Colon (tissue), 2 donors: Measurements from ENCODE around the gene CCM2.

Experiments
- FAIRE-seq: peaks from 2 replicates; lab custom pipeline; 2012; peaks lifted over from hg19 to GRCh38; lab: Jason Lieb, UNC
- donor health status: control.
- donor health status: control.

Gene CCM2

DNA sequence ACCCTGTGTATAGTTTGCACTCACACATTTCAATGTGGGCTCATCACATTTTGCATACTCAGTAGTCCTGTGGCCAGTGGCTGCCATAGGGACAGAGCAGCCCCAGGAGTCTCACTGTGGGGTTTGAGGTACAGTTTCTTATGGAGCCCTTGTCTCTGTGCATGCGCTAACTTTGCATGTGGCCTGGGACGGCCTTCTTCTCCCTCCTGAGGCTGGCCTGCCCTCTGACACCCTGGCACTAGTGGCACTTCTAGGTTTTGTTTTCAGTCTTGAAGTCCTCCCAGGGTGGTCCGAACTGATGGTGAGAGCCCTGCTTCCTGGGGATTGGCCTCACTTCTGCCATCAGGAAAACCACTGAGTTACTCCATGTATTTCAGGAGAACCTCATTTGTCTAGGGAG is 67.6 kb downstream of the CCM2 start:
- FAIRE-seq = no peak

DNA sequence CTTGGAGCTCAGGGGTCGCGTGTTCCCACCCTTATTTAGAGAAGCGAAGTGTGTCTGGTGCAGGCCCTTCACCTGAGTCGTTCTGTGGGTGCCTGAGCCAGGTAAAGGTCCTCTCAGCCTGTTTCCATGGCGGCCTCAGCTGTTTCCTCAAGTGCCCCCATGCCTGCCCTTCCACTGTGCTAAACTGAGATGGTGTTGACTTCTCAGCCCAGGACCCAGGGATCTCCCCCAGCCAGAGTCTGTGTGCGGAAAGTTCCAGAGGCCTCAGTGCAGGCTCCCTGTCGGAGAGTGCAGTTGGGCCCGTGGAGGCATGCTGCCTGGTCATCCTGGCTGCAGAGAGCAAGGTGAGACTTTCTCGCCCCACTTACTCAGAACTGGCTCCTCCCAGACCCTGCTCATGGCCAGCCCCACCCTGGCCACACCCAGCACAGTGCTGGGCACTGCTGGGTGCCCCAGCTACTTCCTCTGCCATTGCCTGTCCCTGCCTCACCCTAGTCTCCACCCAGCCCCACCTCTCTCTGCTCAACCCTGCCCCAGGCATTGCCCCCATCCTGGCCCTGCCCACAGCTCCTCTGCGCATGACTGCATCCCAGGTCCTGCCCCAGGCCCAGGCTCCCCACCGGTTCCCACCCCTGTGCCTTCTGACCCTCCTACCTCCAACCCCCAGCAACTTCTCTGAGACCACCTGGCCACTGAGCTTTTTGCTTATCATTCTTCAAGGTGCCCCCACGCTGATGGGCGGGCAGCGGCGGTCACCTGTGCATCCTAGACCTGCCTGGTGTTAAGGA is 68.4 kb downstream of the CCM2 start:
- FAIRE-seq = no peak

- no peak for FAIRE-seq
Observed at GRCh38 chr7:45069444-45070253, 69.6 kb downstream of the CCM2 start.

- no peak for FAIRE-seq
Observed at GRCh38 chr7:45070254-45070642, 70.2 kb downstream of the CCM2 start.

DNA sequence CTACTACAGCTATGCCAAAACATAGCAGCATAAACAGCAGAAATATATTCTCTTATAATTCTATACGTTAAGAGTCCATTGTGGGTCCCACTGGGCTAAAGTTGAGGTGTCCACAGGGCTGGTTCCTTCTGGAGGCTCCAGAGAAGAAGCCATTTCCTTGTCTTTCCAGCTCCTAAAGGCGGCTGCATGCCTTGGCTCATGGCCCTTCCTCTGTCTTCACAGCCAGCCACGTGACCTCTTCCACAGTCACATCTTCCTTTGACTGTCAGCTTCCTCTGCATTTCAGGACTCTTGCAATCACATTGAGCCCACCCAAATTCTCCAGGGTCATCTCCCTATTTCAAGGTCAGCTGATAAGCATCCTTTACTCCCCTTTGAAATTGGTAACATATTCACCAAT is 71.5 kb downstream of the CCM2 start:
- FAIRE-seq = no peak

DNA sequence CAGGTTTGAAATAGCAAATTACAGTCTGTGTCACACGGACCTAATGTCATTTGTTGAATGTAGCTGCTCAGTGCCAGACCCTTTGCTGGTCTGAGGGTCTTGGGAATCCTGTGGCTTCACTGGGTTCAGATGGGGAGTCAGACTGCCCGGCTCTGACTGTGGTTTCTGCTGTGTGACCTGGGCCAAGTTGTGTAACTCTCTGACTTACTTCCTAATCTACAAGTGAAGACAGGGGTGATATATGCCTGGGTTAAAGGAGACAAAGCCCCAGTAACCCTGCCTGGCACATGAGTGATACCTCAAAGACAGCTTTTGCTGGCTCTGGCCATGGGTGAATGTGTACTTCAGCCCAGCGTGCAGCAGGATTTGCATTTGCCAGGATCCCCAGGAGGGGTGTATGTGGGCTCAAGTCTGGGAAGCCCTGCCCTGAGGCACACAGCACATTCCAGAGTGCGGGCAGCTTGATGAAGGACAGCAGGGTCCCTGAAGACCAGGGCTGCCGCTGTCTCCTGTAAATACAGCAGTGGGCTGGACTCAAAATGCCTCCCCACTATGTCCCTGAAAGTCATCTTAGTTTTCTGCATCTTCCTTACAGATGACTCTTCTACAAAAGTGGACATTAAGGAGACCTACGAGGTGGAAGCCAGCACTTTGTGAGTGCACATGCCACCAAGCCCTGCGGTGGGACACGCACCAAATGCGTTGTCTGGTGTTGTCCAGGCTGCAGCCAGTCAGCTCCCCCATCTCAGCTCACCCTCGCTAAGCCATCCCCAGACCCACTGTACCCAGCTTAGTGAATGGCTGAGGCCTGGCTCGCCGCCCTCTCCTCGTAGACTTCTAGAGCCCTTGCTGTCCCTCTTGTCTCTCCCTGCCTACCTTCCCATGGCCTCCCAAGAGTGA is 72.4 kb downstream of the CCM2 start:
- FAIRE-seq = no peak

DNA sequence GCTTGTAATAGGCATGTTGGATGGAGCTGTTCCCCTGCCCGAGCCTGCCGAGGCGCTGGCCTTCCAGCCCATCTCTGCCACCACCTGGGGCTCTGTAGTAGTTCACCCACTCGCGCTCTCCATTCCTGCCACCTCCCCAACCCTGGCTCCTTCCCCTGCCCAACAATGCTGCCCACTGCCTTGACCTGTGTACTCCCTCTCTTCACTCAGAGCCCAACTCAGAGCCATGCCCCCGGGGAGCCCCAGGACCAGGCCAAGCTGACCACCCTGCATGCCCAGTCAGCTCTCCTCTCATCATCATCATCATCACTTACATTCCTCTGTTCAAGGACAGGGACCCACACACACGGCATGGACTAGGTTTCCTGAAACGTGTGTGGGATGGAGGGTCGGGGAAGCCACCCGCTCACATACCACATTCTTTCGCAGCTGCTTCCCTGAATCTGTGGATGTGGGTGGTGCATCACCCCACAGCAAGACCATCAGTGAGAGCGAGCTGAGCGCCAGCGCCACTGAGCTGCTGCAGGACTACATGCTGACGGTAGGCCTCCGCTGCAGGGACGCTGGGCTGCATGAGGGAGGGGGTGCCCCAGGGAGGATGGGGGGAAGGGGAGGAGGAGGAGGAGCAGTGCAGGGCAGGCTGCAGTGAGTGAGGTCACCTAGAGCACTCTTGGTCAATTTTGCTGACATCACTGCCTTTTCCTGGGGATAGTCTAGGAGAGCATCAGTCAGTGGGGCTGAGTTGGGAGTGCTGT is 73.2 kb downstream of the CCM2 start:
- FAIRE-seq = no peak

DNA sequence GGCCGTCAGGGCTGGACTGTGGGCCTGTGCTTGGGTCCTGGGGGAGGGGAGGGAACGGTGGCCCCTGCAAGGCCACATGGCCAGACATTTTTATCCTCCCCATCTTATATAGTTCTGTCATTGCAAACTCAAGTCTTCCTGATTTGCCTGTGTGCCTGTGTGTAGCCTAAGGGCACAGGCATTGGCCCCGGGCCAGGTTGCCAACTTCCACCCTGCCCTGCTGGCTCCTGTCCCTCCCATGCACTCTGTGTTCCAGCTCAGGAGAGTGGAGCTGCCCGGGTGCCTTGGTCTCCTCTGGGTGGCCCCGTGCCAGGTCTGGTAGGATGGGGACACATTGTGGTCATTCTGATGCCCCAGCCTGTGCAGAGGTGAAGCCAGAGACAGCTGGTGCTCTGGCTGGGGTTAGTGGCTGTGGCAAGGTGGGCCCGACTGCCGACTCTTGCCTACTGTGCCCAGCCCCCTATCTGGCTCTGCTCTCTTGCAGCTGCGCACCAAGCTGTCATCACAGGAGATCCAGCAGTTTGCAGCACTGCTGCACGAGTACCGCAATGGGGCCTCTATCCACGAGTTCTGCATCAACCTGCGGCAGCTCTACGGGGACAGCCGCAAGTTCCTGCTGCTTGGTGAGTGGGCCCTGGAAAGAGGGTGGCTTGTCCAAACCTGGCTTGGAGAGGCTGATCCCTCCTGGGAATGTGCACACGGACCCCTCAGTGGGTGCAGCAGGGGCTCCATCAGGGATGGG is 74.0 kb downstream of the CCM2 start:
- FAIRE-seq = no peak

- no peak for FAIRE-seq
Observed at GRCh38 chr7:45074528-45075354, 74.7 kb downstream of the CCM2 start.

DNA sequence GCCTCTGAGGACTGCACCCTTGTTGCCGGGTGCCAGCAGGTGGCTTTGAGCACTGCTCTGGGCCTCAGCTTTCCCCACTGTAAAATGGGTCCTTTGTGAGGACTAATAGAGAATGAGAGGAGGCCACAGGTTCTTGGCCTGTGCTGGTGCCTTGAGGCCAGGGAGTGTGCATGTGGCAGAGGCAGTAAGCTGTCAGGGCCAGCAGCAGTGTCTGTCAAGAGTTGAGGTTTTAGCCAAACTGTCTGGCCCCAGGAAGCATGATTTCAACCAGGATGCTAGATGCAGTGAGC is 75.3 kb downstream of the CCM2 start:
- FAIRE-seq = no peak

DNA sequence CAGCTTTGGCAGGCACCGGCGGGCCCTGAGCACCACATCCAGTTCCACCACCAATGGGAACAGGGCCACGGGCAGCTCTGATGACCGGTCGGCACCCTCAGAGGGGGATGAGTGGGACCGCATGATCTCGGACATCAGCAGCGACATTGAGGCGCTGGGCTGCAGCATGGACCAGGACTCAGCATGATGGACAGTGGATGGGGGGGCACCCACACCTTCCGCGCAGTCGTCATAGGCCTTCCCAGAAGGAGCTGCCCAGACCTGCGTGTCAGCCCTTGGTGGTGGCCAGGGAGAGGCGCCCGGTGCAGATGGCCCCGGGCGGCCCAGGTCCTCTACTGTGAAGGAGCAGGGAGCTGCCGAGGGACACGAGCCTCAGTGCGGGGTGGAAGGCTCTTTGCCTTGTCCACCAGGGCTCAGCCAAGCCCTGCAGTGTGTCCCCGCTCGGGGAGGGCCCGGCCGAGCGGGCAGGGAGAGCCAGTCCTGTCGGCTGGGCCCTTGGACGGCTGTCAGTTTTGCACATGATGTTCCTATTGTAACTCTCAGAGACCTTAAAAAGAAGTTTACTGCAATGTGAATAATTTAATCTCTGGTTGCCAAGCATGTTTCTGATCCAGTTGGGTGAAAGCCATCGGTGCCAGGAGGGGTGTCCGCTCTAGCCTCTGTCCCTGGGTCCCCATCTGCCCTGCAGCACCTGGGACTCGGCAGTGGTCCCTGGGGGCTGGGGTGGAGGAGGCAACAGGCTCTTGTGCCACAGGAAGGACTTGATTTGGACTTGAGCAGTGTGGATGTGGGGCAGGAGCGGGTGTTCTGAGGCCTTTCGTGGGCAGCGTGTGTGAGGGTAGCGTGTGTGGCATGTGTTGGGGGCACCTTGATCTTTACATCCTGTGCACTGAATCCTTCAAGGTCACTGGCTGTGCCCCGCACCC is 76.1 kb downstream of the CCM2 start:
- no peak for FAIRE-seq

DNA sequence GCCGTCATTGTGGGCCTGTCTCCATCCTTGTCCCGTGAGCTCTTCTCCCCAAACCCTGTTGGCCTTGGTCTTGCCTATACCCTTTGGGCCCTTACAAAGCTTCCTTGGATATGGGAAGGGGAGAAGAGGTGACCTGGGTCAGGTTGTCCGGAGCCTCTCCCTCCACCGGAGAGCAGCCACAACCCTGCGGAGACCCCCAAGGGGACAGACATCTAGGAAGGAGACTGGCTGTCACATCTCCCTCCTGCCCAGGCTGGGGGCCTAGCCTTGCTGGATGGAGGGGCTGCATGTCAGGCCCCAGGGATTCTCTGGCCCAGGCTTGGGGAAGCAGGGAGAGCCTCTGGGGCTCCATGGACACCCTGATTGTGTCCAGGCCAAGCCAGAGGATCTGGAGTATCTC is 76.9 kb downstream of the CCM2 start:
- no peak for FAIRE-seq

- no peak for FAIRE-seq
Observed at GRCh38 chr7:45077579-45077978, 77.6 kb downstream of the CCM2 start.

GRCh38 chr7:45078125-45078681 is 78.2 kb downstream of the CCM2 start:
- FAIRE-seq = no peak

DNA sequence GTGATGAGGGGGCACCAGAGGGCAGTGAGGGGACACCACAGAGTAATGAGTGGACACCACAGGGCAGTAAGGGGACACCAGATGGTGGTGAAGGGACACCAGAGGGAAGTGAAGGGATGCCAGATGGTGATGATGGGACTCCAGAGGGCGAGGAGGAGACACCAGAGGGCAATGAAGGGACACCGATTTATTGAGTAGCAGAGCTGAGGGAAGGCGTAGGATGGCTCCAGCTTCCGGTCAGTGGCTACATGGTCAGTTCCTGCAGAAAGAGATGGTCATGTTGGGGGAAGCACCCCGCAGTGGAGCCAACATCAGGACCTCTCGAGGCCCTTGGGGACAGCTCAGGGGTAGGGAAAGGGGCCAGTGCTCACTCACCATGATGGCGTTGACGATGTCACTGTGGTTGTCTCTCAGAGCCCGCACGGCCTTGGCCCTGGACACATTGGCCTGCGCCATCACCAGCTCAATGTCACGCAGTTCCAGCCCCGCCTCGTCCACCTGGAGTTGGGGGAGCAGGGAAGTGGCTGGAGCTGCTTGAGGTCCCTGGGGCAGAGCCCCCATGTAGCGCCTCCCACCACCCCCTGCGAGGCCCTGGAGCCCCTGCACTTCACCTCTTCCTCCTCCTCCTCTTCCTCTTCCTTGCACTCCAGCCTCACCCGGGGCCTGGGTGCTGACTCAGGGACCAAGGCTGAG is 80.4 kb downstream of the CCM2 start:
- FAIRE-seq = no peak

GRCh38 chr7:45080958-45081669 is 81.1 kb downstream of the CCM2 start:
- no peak for FAIRE-seq

DNA sequence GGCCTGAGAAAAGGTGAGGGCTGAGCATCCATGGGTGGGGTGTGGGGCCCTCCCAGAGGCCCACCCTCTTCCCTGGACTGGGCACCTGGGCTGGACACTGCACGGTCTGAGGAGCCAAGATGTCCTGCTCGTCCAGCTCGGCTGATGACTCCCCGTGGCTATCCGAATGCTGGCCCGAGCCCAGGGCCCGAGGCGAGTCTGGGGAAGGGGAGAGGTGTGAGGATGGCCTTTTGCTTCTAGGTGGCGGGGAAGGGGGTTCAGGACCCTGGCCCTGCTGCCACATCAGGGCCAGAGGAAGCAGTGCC is 81.6 kb downstream of the CCM2 start:
- FAIRE-seq = no peak
